GM21717 (cell line): ENCODE results near the gene ELN.
"Not testable (repeated sequence)": the region's sequence is repeated elsewhere in the genome, so short reads cannot be mapped to it uniquely, and the experiment has no call there.

ENCODE experiments used
- ATAC-seq: cut with Tn5 transposase; IDR thresholded peaks from one replicate; pipeline ENCODE4 v1.9.1; 2021; ENCODE audit warnings: mild to moderate bottlenecking, moderate library complexity; ENCODE audit not compliant: unreplicated experiment

ELN gene

DNA sequence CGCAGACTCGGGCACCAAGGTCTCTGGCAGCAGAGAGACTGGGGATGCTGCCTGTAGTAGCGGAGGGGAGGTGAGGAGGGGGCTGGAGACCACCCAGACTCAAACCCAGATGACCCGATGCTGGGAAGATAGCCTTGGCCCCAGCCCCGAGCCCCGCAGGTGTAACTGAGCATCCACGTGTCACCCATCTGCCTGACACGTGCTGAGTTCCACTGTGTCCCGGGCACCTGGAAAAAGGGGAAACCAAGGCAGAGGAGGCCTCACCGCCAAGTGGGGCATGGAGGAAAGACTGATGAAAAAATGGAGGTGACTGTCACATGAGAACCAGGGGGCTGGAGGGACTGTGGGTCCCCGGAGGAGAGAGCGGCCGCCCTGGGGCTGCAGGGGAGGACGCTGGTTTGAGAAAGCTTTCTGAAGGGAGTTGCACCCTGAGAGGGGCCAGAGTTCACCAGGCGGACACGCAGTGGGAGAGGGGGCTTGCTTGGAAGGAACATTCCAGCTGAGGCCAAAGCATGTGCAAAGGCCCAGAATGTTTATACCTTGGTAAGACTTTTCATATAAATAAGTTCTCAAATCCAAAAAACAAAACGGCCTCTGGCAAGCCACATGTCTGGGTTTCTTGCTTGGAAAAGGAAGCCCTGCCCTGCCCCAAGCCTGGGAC lies 27.4 kb upstream of the ELN start:
- no peak for ATAC-seq

- no peak for ATAC-seq
Measured at GRCh38 chr7:74001150-74001494, 26.9 kb upstream of the ELN start.

GRCh38 chr7:74002474-74003017 lies 25.4 kb upstream of the ELN start:
- no peak for ATAC-seq

DNA sequence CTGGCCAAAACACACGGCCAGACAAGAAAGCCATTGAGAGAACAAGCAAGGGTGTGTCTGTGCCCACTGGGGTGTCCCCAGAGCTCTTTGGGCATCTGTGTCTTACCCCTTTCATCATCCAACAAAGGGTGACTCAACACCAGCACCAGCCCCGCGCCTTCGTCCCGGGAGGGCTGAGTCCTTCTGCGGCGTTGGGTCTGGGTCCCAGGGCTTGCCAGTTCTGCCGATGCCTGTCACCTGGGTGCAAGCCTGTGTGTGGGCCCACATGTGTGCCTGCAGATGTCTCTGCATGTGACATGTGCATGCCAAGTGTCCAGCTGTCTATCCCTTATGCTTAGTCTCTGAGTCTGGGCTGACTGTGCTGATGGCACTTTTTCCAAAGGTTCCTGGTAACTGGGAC lies 24.4 kb upstream of the ELN start:
- ATAC-seq, result no peak

GRCh38 chr7:74006032-74006431 lies 21.9 kb upstream of the ELN start:
- ATAC-seq, result no peak

- ATAC-seq, result no peak
Measured at GRCh38 chr7:74006451-74007241, 21.3 kb upstream of the ELN start.

DNA sequence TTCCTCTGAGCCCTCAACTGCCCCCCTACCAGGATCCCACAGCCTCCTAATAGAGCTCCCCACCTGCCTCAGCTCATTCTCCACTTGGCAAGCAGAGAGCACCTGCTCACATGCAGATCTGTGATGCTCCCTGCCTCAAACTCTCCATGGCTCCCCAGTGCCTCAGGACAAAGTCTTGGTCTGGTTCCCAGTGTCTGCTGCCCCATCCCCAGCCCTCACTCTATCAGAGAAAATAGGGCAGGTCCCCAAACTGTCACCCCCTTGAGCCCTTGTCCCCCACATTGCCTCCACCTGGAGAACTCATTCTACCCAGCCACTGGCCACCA lies 20.8 kb upstream of the ELN start:
- no peak for ATAC-seq

DNA sequence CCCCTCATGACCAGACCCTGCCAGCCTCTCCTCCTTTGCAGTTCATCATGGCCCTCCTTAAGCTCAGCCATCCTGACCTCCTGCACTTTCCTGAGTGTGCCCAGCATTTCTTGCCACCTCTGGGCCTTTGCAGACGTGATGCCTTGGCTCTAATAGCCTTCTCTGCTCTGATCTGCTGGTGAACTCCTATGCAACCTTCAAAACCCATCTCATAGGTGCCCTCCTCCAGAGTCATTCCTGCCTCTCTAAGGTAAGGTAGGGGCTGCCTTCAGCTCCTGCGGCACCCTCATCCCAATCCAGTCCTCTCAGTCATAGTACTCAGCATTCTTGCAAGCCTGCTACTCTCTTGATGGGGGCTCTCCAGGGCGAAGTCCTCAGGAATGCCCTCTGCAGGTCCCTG lies 19.3 kb upstream of the ELN start:
- no peak for ATAC-seq

GRCh38 chr7:74009719-74010118 lies 18.3 kb upstream of the ELN start:
- ATAC-seq, result no peak

GRCh38 chr7:74010407-74010806 lies 17.6 kb upstream of the ELN start:
- no peak for ATAC-seq

DNA sequence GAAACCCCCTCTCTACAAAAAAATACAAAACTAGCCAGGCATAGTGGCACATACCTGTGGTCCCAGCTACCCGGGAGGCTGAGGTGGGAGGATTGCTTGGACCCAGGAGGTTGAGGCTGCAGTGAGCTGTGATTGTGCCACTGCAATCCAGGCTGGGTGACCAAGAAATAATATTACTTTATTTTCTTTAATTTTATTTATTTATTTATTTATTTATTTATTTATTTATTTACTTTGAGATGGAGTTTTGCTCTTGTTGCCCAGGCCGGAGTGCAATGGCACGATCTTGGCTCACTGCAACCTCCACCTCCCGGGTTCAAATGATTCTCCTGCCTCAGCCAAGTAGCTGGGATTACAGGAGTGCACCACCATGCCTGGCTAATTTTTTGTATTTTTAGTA lies 16.6 kb upstream of the ELN start:
- not testable (repeated sequence) for ATAC-seq

- ATAC-seq, result peak; percentile 93
Measured at GRCh38 chr7:74012842-74013249, 15.1 kb upstream of the ELN start.

DNA sequence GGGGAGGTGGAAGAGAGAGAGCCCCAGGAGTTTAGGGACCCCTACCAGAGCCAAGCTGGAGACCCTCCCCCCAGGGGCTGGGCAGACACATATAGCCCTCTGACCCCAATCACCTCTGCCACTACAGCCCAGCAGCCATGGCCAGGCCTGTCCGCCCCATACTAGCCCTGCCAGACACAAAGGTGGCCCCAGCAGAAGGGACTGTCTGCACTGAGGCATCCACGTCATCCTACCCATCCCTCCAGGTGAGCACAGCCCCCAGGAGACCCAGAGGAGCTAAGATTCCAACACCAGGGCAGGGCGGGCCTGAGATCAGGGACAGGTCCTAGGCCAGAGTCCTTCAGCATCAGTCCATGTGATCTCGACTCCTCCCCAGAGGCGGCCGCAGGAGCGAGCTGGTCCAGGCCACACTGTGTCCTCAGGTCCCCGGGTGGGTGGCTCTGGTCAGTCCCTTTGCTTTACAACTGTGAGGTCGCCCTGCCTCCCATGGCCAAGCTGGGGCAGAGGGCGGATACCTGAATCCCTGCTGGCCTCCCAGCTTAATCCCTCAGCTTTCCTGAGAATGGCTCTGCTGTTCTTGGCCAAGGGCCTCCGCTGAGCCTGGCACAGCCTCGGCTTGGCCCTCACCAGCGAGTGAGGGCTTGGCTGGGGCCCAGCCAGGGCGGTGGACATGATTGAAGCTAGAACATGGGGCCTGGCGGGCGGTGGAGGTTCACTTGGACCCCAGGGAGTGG lies 14.3 kb upstream of the ELN start:
- no peak for ATAC-seq

DNA sequence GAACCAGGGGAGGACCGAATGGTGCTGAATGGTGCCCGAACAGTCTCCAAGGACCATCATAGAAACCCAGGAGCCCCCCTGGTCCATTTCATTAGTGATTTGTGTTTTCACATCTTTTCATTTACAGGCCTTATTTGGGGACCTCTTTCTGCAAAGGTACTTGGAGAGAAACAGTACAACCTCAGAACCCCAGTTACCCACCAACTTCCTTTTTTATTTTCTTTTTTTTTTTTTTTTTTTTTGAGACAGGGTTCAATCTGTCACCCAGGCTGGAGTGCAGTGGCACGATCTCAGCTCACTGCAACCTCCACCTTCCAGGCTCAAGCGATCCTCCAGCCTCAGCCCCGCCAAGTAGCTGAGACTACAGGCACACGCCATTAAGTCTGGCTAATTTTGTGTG lies 13.0 kb upstream of the ELN start:
- ATAC-seq, result no peak

GRCh38 chr7:74015670-74016069 lies 12.3 kb upstream of the ELN start:
- ATAC-seq, result no peak

DNA sequence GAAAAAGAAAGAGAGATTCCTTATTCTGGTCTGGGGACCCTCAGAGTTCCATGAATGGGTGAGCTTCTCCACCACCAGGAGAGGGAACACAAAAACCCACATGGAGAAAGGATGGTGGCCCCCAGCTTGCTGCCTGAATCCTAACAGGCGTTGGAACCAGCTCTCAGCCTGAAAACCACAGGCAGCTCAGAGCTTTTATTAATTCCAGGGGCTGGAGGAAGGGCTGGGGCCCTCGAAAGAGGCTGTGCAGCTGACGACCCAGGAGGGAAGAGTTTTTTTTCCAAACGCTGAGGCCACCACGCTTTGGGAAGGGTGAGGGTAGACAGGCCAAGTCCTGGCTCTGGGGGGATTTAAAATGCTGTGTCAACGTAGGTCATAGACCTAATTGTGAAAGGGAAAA lies 10.8 kb upstream of the ELN start:
- no peak for ATAC-seq

DNA sequence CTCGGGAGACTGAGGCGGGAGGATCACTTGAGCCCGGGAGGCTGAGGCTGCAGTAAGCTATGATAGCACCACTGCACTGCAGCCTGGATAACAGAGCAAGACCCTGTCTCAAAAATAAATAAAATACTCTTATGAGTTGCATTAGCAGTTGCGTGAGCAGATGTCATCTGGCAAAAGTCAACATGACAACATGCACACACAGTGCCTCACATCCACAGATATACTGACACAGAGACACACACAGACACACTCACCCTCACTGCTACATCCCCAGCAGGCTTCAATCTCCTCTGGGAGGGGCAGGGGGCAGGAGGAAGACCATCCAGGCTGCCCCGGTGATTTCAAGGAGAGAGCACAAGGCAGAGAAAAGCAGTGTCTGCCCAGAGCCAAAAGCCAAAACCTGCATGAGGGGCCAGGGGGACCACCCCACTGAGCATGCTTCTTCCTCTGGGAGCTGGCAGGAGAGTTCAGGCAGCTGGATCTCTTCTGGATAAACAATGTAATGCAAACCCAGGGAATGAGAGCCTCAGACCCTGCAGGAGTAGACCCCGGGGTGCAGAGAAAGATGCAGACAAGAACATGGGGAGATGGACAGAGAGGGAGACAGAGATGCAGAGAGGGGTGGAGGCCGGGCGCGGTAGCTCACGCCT lies 9.6 kb upstream of the ELN start:
- no peak for ATAC-seq

DNA sequence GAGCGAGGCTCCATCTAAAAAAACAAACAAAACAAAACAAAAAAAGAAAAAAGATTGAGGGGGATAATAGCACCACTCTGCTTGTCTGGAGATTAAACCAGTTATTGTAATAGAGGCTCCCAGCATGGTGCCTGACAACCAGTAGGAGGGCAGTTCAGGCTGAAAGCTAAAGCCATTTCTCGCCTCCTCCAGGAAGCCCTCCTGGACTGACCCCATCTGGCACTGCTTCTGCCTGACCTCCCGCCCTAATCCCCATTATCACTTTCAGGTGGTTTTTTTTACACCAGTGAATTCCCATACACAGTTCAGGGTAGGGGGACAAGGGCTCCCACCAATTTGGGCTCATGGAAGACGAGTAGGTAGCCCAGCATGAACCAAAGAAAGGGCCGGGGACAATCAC lies 8.8 kb upstream of the ELN start:
- no peak for ATAC-seq

DNA sequence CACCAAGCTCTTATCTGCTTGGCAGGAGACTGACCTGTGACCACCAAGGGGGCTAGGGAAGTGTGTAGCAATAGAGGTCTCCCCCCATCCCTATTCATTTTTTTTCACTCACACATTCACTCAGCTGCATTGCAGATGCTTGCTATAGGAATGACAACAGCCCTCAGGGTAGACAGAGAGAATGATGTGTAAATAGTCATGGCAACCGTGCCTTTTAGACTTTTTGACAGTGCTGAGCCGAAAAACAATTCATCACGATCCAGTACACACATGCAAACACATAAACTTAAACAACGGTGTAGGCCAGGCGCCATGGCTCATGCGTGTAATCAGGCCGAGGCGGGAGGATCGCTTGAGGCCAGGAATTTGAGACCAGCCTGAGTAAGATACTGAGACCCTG lies 7.6 kb upstream of the ELN start:
- no peak for ATAC-seq

GRCh38 chr7:74021546-74022320 lies 6.2 kb upstream of the ELN start:
- no peak for ATAC-seq

- no peak for ATAC-seq
Measured at GRCh38 chr7:74022507-74022906, 5.5 kb upstream of the ELN start.
